Activated CD4-positive, alpha-beta memory T cell treated with anti-CD3 and anti-CD28 coated beads for 36 hours (primary cell): ENCODE data around the gene MTARC1. TPM values are rescaled to one million over a fixed set of nuclear protein-coding genes. Genes with fewer than 3 reads are reported as not detected.

Source experiments
- CTCF ChIA-PET: fragments of 350-600 bp; sonication (Branson Sonifier 250); formaldehyde crosslinking; loops from one replicate; lab custom pipeline; 2021; ENCODE audit warnings: antibody characterized with exemption, inconsistent platforms; lab: Charles Lee
- POLR2A ChIA-PET: fragments of 350-600 bp; sonication (Branson Sonifier 250); formaldehyde crosslinking; loops from one replicate; lab custom pipeline; 2021; ENCODE audit warnings: antibody characterized with exemption; lab: Charles Lee
- DNase-seq: peaks from one replicate; pipeline ENCODE4 v3.0.0-alpha.2; 2020
- H3K27ac Mint-ChIP-seq: one replicate; pipeline ENCODE4 v1.8.0; 2021; ENCODE audit warnings: mixed read lengths
- H3K27me3 Mint-ChIP-seq: one replicate; pipeline ENCODE4 v1.8.0; 2021; ENCODE audit warnings: mixed read lengths
- H3K36me3 Mint-ChIP-seq: one replicate; pipeline ENCODE4 v1.8.0; 2021; ENCODE audit warnings: mixed read lengths
- H3K4me1 Mint-ChIP-seq: one replicate; pipeline ENCODE4 v1.8.0; 2021; ENCODE audit warnings: low read depth, mixed read lengths
- H3K4me3 Mint-ChIP-seq: one replicate; pipeline ENCODE4 v1.8.0; 2021; ENCODE audit warnings: mild to moderate bottlenecking, mixed read lengths
- H3K9me3 Mint-ChIP-seq: one replicate; pipeline ENCODE4 v1.8.0; 2021; ENCODE audit warnings: mixed read lengths
- intact Hi-C: fragments of 100-400 bp; cut with micrococcal nuclease; formaldehyde crosslinking; loops from one replicate; pipeline ENCODE4 v1.15.1; 2023
- total RNA-seq, 2 experiments: library from RNA; stranded (reverse); gene quantifications; one replicate each; pipeline ENCODE4 v1.2.3, GENCODE V29; 2021

MTARC1 gene
- total RNA-seq, 2 experiments from 2014 or later: not detected

DNA sequence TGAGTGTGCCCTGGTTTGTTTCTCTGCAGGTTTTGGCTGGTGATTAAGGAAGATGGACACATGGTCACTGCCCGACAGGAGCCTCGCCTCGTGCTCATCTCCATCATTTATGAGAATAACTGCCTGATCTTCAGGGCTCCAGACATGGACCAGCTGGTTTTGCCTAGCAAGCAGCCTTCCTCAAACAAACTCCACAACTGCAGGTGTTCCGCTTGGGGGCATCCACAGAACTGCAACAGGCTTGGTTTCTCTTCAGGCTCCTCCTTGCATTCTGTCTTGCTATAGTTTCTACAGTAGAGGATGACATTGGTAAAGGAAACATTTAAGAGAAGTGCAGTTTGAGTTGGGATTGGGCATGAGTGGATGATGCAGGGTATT is 31.8 kb upstream of the MTARC1 start:
- CTCF ChIA-PET: interaction anchor here (0.7 kb wide), 1 partner anchor 21 kb away, joined by 3 read pairs; no protein-coding TSS in a partner anchor
- Mint-ChIP-seq H3K4me1 (no peaks in the 10 kb centered on the region), H3K4me3 (no peak overlapping the region), H3K36me3 (no peaks in the 10 kb centered on the region), H3K9me3 (no peaks in the 10 kb centered on the region), H3K27me3 (peaks cover 29% of the 10 kb centered on the region), H3K27ac (no peak overlapping the region)
- intact Hi-C loops: no loop called here
- no peak for DNase-seq
- POLR2A ChIA-PET: no interaction called here

GRCh38 chr1:220755309-220755708 is 31.4 kb upstream of the MTARC1 start:
- intact Hi-C loops: no loop called here
- Mint-ChIP-seq H3K4me1 (no peaks in the 10 kb centered on the region), H3K27me3 (peaks cover 27% of the 10 kb centered on the region), H3K27ac (no peak overlapping the region), H3K36me3 (no peaks in the 10 kb centered on the region), H3K9me3 (no peaks in the 10 kb centered on the region), H3K4me3 (no peak overlapping the region)
- no peak for DNase-seq
- POLR2A ChIA-PET: no interaction called here
- CTCF ChIA-PET: no interaction called here

DNA sequence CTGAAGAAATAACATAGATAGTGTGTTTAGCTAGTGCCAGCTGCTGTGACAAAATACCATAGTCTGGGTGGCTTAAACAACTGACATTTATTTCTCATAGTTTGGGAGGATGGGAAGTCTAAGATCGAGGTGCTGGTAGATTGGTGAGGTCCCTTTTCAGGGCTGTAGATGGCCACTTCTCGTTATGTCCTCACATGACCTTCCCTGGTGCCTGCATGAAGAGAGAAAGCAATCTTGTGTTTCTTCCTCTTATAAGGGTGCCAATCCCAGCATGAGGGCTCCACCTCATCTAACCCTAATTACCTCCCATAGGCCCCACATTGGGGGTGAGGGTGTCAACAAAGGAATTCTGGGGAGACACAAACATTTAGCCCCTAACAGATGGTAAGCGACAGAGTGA is 29.3 kb upstream of the MTARC1 start:
- no peak overlapping the region for H3K27ac Mint-ChIP-seq
- ChIA-PET POLR2A (no interaction called here), CTCF (interaction anchor here (1.9 kb wide), 1 partner anchor 18 kb away, joined by 4 read pairs; no protein-coding TSS in a partner anchor)
- no peaks in the 10 kb centered on the region for H3K9me3 Mint-ChIP-seq
- peaks cover 12% of the 10 kb centered on the region for H3K27me3 Mint-ChIP-seq
- no peaks in the 10 kb centered on the region for H3K36me3 Mint-ChIP-seq
- intact Hi-C loops: no loop called here
- no peaks in the 10 kb centered on the region for H3K4me1 Mint-ChIP-seq
- H3K4me3 Mint-ChIP-seq: no peak overlapping the region
- DNase-seq: no peak

DNA sequence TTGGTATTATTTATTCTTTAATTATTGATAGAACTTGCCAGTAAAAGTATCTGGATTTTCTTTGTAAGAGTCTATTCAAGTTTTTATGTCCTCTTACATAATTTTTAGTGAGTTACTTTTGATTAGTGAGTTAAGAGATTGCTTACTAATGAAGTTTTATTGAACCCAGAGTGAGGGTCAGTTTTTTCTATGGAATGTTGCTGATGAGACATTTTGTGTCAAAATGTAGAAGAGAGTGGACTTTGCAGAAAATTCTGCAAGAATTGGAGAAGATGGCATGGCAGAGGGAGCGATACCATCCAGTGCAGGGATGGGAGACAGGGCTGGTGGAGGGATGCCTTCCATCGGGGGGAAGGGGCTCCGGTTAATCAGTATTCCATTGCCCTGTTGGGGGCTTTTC is 27.6 kb upstream of the MTARC1 start:
- Mint-ChIP-seq H3K4me3 (no peak overlapping the region), H3K4me1 (no peaks in the 10 kb centered on the region), H3K27ac (no peak overlapping the region), H3K36me3 (no peaks in the 10 kb centered on the region), H3K27me3 (peaks cover 10% of the 10 kb centered on the region), H3K9me3 (no peaks in the 10 kb centered on the region)
- intact Hi-C loops: no loop called here
- POLR2A ChIA-PET: no interaction called here
- CTCF ChIA-PET: interaction anchor here (0.9 to 1.9 kb wide), 2 partner anchors 16 to 25 kb away, joined by 3 to 4 read pairs; no protein-coding TSS in a partner anchor
- DNase-seq: no peak

DNA sequence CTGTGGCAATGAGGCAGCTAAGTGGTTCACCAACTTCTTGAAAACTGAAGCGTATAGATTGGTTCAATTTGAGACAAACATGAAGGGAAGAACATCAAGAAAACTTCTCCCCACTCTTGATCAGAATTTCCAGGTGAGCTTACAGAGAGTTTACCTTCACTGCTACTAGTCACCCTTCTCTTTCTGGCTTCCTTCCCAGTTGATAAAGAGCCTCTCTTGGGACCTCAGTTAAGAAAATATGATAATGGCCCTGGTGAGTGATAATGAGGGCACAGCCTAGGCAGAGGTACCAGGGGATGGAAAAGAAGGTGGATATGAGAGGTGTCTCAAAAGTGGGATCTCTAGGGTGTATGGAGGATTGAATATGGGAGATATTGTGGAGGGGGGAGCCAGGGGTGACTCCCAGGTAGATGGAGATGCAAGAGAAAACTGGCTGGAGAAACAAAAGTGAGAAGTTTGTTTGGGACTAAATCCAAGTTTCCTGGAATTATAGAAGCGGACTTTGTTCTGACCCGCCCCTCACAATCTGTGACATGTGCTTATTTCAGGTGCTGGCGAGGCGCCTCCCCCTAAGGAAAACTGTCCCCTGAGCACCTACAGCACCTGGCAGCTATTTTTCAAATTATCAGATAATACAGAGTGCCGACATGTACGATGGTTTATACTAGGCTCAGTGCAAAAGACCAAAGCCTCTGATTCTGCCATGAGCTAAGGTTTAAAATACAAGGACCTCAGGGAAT is 24.9 kb upstream of the MTARC1 start:
- no peak for DNase-seq
- ChIA-PET CTCF (interaction anchor here (2.7 kb wide), 1 partner anchor 14 kb away, joined by 10 read pairs; no protein-coding TSS in a partner anchor), POLR2A (no interaction called here)
- intact Hi-C loops: no loop called here
- Mint-ChIP-seq H3K27ac (no peak overlapping the region), H3K36me3 (no peaks in the 10 kb centered on the region), H3K4me3 (no peak overlapping the region), H3K4me1 (no peaks in the 10 kb centered on the region), H3K27me3 (peaks cover 5% of the 10 kb centered on the region), H3K9me3 (no peaks in the 10 kb centered on the region)

GRCh38 chr1:220764757-220765156 is 22.0 kb upstream of the MTARC1 start:
- intact Hi-C loops: no loop called here
- H3K9me3 Mint-ChIP-seq: no peaks in the 10 kb centered on the region
- H3K27ac Mint-ChIP-seq: no peak overlapping the region
- ChIA-PET POLR2A (no interaction called here), CTCF (interaction anchor here (1.1 kb wide), 1 partner anchor 8 kb away, joined by 3 read pairs; no protein-coding TSS in a partner anchor)
- DNase-seq: no peak
- H3K27me3 Mint-ChIP-seq: no peaks in the 10 kb centered on the region
- H3K36me3 Mint-ChIP-seq: no peaks in the 10 kb centered on the region
- H3K4me1 Mint-ChIP-seq: no peaks in the 10 kb centered on the region
- no peak overlapping the region for H3K4me3 Mint-ChIP-seq

GRCh38 chr1:220767312-220768125 is 19.2 kb upstream of the MTARC1 start:
- POLR2A ChIA-PET: no interaction called here
- CTCF ChIA-PET: no interaction called here
- no peaks in the 10 kb centered on the region for H3K4me1 Mint-ChIP-seq

DNA sequence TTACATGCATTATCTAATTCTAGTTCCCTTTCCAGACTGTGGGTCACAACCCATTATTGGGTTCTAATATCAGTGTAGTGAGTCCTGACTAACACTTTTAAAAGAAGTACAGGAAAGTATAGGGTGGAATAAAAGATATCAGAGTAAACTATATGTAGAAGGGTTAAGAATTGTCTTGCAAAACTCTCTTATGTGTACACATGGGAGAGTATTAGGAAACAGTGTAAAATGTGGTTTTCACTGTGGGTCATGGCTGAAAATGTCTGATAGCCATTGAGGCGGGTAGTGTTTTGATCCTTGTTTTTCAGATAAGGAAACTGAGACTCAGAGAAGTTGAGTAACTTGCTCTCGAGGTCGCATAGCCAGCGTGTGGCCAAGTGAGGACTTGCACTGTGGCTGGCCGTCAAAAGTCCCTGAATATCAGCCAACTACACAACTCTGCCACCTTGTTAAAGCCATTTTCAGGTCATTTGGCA is 18.5 kb upstream of the MTARC1 start:
- Mint-ChIP-seq H3K27me3 (peaks cover 3% of the 10 kb centered on the region), H3K4me1 (no peaks in the 10 kb centered on the region), H3K36me3 (no peaks in the 10 kb centered on the region), H3K9me3 (no peaks in the 10 kb centered on the region), H3K4me3 (no peak overlapping the region), H3K27ac (no peak overlapping the region)
- ChIA-PET POLR2A (no interaction called here), CTCF (no interaction called here)
- intact Hi-C loops: no loop called here
- DNase-seq: no peak

More at GRCh38 chr1:220767312-220768125, 19.2 kb upstream of the MTARC1 start:
- intact Hi-C loops: no loop called here
- H3K36me3 Mint-ChIP-seq: no peaks in the 10 kb centered on the region
- H3K9me3 Mint-ChIP-seq: no peaks in the 10 kb centered on the region
- no peak overlapping the region for H3K4me3 Mint-ChIP-seq
- H3K27ac Mint-ChIP-seq: no peak overlapping the region
- DNase-seq: no peak
- peaks cover 3% of the 10 kb centered on the region for H3K27me3 Mint-ChIP-seq

- CTCF ChIA-PET: no interaction called here
- Mint-ChIP-seq H3K27ac (no peak overlapping the region), H3K27me3 (peaks cover 3% of the 10 kb centered on the region), H3K9me3 (no peaks in the 10 kb centered on the region), H3K4me3 (no peak overlapping the region), H3K4me1 (no peaks in the 10 kb centered on the region), H3K36me3 (no peaks in the 10 kb centered on the region)
- DNase-seq: no peak
- POLR2A ChIA-PET: no interaction called here
- intact Hi-C loops: no loop called here
These were observed 17.5 kb upstream of the MTARC1 start for GRCh38 chr1:220769205-220769604.

DNA sequence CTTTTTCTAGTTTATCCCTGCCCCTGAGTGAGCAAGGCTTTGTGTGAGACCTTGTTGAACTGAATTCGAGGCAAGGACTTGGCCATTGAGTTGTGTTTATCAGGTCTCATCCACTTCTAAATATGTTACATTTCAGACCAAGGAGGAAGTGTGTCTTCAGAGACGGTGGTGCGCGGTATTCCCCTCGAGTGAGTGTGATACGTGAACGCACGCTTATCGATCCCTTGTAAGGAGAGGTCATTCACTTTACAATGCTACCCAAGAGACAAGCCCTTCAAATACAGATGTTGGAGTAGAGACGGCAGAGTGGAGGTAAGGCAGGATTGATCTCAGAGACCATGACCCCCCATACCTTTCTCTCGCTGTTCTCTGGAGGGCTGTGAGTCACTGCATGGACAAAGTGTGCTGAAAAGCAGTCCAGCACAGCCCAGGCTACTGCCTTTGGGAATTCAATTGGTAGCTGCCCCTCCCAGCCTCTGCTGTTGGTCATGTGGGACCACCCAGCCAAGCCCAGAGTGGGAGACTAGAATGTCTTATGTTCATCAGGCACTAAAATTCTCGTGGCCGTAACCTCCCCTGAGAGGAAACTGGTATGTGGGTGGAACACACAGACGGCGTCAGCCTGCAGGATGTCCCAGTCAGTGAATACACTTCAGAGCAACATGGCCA is 16.3 kb upstream of the MTARC1 start:
- Mint-ChIP-seq H3K27ac (no peak overlapping the region), H3K36me3 (no peaks in the 10 kb centered on the region), H3K4me3 (no peak overlapping the region), H3K4me1 (no peaks in the 10 kb centered on the region), H3K9me3 (no peaks in the 10 kb centered on the region), H3K27me3 (peaks cover 7% of the 10 kb centered on the region)
- ChIA-PET POLR2A (no interaction called here), CTCF (interaction anchor here (0.7 kb wide), 1 partner anchor 1685 kb away, joined by 3 read pairs; no protein-coding TSS in a partner anchor)
- intact Hi-C loops: loop anchor here (10.0 kb wide), 1 partner anchor 586 kb away; no protein-coding TSS in a partner anchor
- no peak for DNase-seq

- intact Hi-C loops: loop anchor here (10.0 kb wide), 1 partner anchor 588 kb away; no protein-coding TSS in a partner anchor
- Mint-ChIP-seq H3K4me3 (no peak overlapping the region), H3K27me3 (peaks cover 7% of the 10 kb centered on the region), H3K27ac (no peak overlapping the region), H3K36me3 (no peaks in the 10 kb centered on the region), H3K9me3 (no peaks in the 10 kb centered on the region), H3K4me1 (no peaks in the 10 kb centered on the region)
- DNase-seq: no peak
- POLR2A ChIA-PET: no interaction called here
- CTCF ChIA-PET: interaction anchor here (1.0 to 1.7 kb wide), 3 partner anchors 8 to 39 kb away, joined by 3 to 8 read pairs (median 4); no protein-coding TSS in a partner anchor
These were observed 13.9 kb upstream of the MTARC1 start for GRCh38 chr1:220772846-220773245.
